ELR (cell line): ENCODE results near the gene MYLK3.

Experiments used
- DNase-seq: peaks from one replicate; pipeline ENCODE4 v3.0.0-alpha.2; 2015; ENCODE audit warnings: low read depth

The MYLK3 gene

DNA sequence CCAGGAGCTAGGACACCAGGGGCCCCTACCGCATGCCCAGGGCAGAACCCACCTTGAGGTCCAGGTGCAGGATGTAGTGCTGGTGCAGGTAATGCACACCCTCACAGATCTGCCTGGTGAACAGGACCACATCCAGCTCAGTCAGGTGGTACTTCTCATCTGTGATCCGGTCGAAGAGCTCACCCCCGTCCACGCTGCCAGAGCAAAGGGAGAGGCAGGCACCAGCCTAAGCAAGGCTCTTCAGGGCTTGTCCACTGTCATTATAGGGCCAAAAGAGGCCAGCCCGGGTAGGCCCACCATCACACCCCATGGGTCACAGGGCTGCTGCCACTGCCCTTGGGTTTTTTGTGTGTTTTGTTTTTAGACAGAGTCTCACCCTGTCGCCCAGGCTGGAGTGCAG lies 21.0 kb downstream of the MYLK3 start:
- no peak for DNase-seq

DNA sequence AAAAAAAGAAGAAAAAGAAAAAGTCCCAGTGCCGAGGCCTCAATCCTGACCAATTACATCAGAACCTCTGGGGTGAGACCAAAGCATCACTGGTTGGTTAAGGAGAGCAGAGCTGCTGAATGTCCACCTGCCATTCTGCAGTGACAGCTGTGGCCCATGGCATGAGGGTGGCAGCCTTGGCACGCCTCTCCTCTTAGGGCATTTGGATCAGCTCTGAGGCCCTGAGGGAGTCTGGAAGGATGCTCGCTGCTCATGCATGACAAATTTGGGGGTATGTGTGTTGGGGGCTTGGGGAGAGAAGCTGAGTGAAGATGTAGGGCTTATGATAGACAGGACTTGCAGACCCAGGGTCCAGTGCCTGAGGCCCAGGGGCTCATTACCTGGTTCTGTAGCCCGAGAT lies 26.3 kb downstream of the MYLK3 start:
- no peak for DNase-seq

DNA sequence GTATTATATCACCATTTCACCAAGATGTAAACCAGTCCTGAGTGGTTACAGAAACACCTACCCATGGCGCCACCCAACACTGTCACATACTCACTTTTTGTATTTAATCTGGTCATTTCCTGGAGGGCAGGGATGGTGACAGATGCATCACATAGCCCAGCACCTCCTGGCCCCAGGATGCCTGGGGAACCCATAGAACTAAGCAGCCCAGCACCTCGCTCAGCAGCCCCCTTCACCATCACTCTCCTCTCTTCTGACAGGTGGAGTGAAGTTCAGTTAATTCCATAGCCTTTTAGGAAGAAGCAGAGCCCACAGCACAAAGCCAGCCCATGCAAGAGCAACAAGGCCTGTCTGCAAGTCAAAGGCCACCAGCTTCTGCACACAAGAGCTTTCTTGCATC lies 27.5 kb downstream of the MYLK3 start:
- no peak for DNase-seq

DNA sequence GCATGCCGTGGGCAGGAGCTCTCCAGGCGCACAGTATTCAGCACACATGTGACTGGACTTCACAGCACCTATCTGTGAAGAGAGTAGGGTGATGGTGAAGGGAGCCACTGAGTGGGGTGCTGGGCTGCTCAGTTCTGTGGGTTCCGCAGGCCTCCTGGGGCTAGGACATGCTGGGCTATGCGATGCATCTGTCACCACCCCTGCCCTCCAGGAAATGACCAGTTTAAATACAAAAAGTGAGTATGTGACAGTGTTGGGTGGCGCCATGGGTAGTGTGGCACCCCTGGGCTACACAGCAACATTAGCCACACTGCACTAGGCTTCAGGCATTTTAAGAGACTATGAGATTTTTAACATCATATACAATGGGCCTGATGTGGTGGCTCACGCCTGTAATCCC lies 28.6 kb downstream of the MYLK3 start:
- DNase-seq = no peak

DNA sequence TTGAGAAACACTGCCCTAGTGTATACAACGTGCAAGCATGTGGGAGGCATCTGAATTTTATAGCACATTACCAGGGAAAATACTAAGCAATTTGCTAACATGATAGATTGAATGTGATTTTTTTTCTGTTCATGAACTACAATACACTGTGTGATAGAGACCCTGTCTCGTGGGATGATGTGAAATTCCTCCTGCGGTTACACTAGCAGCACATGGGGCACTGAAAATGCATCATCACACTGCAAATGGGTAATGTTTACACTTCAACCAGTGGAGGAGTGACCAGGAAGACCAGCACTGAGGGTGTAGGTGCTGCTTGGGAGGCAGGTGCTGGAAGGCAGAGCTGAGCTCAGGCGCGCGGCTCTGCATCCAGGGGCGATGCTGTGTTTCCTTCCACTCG lies 29.9 kb downstream of the MYLK3 start:
- DNase-seq = no peak

DNA sequence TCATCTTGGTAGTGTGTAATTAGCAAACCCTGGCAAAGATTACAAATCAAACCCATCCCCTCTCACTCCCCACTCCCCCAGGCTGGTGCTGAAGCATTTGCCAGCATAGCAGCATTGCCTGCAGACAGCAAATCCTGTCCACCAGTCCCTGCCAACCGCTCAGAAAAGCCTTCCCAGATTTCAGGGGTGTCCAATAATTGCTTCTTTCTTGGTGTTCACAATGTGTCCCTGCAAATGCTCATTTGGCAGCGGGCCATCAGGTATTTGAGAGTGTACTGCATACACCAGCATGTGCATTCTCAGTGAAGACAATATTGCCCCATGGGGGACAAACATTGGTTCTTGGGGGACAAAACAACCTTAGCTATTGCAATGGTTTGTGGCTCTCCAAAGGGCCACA lies 30.5 kb downstream of the MYLK3 start:
- DNase-seq = no peak

DNA sequence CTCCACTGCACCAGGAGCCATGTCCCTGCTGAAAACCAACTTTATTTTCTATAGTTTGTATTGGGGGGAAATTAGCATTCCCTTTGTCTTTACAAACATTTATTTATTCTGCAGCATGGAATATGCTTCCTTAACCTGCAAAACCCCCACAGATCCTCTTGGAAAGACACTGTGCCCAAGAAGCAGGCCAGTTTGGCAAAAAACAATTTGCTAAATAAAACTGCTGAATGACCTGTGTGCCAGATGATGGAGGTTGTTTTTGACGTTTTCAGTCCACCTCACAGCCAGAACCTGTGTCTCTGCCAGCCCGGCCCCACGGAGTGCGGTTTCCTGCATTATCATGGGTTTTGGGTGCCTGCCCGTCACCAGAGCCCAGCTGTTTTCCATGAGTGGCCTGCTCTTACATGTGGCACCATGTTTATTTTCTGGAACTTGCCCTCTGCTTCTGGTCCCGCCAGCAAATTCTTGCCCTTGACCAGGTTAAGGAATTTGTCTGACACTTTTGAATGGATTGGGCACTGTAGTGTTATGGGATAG lies 32.3 kb downstream of the MYLK3 start:
- DNase-seq = no peak

DNA sequence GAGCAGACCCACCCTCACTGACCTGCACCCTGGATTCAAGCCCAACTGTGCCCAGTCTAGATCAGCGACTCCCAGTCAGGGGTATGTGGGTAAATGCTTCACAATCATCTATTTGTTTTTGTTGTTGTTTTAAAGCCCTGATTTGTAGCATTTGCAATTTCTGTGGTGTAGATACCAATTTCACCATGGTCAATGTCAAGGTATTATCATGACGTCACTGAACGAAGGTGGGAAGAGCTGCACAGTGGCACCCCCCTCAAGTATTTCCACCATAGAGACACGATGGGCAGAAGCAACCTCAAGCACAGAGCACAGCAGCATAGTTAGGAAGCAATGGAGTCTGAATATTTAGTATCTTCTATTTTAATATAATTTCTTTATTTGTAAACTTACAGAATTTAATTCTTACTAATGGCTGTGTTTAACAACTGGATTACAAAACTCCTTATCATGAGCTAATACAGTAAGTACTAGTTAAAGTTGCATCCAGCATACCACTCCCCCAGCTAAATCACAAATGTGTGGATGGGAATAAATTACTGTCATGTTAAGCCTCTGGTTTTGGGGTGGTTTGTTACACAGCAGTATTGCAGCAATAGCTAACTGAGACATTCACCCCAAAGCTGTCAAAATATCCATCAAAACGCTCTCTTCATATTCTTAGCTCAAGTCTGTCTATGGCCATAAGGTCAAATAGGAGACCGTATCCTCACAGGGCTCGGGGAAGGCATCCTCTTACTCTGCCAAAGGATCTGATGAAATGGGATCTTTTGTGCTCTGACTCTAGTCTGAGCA lies 33.1 kb downstream of the MYLK3 start:
- DNase-seq = no peak

DNA sequence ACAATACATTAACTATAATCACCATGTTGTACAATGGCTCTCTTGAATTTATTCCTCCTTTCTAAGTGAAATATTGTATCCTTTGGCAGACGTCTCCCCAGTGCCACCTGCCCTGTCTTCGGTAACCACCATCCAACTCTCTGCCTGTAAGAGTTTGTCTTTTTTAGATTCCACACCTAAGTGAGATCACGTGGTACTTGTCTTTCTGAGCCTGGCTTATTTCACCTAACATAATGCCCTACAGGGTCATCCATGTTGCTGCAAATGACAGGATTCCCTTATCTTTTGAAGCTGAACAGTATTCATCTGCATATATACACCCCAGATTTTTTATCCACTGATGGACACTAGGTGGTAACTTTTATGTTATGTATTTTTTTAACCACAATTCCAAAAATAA lies 34.5 kb downstream of the MYLK3 start:
- DNase-seq = no peak

DNA sequence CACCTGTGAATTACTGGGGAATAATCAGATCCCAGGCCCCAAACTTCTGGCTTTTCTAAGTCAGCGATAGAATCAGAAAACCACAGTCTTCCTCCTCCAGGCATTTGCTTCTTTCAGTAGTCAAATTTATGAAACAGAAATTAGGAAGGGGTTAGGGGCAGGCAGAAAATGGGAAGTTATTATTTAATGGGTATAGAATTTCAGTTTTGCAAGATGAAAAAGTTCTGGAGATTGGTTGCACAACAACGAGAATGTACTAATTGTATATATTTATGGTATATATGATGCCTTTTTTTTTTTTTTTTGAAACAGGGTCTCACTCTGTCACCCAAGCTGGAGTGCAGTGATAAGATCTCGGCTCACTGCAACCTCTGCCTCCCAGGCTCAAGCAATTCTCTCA lies 35.2 kb downstream of the MYLK3 start:
- DNase-seq = no peak

DNA sequence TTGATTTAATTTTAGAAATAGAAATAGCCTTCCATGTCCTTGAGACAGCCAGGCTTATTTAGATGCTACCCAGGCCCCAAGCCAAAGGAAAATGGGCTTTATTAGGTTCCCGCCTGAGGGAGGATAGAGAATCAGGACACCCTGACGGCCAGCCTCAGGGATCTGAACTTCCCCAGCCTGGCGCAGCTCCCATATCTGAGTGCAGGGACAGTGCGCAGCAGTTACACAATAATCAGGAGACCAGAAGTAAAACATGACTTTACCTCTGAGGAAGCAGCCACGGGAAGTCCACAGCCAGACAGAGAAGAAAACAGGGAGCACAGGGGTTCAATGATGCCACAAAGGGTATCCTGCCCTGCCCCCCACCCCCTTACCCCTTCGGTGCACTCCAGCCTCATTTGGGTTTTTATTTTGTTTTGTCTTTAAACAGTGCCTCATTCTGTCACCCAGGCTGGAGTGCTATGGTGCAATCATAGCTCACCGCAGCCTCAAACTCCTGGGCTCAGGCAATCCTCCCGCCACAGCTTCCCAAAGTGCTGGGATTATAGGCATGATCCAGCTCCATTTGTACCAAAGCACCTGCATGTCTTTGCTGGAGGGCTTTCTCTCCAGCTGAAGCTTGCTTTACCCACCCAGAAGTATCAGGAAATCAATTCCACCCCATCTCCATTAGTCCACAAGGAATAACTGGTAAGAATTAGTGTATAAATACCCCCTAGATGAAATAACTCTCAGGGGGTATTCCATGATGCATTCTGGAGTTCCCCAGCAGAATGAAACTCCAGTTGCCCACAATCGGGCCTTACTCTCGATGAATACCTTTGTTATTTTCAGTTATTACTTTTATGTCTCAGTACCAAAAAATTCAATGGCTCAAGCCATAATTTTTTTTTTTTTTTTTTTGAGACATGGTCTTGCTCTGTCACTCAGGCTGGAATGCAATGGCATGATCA lies 36.8 kb downstream of the MYLK3 start:
- DNase-seq = no peak

DNA sequence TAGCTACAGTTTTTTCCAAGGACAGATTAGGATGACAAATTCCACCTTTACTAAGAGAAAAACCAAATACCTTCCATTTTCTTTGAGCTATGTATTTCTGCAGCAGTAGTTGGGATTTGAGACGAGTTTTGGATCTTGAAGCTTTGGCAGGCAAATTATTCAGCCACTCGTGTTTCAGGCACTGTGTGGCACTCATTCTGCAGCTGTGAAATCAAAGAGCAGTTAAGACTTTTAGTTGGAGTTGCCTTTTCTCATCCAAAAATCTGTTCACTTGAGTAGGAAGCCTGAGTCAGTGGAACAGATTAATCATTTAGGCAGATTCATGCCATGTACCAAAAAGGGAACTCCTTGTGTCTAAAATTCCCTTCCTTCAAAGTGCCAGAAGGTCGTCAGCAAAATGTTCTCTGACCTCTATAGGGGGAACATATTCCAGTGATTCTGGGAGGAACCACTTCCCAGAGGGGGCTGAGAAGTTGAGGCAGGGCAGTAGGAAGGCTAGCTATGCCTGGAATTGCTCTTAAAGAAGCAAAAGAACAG lies 38.6 kb downstream of the MYLK3 start:
- no peak for DNase-seq

DNA sequence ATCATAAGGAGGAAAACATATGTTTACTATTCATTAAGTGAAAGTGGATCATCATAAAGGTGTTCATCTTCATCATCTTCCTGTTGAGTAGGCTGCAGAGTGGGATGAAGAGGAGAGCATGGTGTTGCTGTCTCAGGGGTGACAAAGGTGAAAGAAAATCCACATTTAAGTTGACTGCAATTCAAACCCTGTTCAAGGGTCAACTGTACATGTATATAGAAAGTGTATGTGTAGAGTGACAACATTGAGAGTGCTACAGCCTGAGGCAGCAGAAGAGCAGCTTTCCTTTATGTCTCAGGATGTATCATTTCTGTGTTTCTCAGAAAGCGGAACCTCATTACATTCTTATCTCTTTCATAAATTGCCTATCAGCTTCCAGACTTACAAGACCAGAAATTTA lies 41.5 kb downstream of the MYLK3 start:
- no peak for DNase-seq

DNA sequence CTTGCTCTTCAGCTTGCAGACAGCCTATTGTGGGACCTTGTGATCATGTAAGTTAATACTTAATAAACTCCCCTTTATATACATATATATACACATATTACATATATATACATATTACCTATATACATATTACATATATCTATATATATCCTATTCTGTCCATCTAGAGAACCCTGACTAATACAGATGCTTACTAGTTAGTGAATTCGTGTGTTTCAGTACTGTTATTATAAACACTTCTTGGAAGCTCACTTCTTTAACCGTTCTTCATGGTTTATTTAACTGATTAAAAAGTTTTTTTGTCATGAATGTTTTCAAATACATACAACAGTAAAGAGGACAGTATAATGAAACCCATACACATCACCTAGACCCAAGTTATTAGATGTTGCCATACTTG lies 46.1 kb downstream of the MYLK3 start:
- no peak for DNase-seq

DNA sequence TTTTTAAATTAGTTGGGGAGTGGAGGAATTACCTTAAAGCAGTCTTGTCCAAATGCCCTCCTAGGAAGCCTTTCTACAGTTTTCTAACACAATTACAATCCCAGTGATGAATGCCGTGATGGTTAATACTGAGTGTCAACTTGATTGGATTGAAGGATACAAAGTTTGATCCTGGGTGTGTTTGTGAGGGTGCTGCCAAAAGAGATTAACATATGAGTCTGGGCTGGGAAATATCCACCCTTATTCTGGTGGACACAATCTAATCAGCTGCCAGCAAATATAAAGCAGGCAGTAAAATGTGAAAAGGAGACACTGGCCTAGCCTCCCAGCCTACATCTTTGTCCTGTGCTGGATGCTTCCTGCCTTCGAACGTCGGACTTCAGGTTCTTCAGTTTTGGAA lies 46.5 kb downstream of the MYLK3 start:
- no peak for DNase-seq

DNA sequence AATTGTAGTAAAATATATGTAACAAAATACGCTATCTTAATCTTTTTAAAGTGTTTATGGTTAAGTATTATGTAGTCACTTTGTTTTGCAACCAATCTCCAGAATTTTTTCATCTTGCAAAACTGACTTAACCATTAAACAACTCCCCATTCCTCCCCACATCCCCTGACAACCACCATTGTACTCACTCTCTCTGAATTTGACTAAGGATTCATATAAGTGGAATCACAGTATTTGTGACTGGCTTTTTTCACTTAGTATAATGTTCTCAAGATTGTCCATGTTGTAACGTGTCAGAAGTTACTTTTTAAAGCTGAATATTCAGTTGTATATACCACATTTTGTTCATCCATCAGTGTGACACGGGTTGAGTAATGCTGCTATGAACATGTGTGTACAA lies 48.1 kb downstream of the MYLK3 start:
- DNase-seq = no peak

DNA sequence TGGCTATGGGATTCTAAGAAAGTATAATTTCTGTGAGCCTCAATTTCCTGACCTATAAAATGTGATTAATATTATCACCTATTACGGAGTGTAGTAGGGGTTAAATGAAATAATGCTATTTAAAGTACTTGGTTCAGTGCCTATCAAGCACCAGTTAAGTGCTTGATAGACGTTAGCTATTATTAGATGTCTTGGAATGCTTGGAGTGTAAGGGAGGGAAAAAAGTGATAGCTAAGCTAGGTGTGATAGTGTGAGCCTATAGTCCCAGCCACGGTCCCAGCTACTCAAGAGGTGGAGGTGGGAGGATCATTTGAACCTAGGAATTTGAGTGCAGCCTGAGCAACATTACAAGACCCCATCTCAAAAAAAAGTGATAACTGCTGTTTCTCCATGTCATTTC lies 51.2 kb downstream of the MYLK3 start:
- DNase-seq = no peak

DNA sequence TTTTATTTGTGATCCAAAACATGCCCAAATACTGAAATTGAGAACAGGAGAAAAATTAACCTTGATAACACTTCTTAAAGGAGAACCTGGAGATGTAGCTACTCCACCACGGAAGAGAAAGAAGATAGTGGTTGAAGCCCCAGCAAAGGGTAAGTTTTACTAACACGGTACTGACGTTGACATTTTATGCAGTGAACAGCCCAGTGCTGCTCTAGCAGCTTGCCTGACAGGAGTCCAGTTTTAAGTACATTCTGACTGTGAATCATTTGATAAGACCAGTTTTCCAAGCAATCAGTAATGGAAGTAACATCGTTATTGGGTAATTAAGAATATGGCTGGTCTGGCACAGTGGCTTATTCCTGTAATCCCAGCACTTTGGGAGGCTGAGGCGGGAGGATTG lies 52.2 kb downstream of the MYLK3 start:
- DNase-seq = no peak

DNA sequence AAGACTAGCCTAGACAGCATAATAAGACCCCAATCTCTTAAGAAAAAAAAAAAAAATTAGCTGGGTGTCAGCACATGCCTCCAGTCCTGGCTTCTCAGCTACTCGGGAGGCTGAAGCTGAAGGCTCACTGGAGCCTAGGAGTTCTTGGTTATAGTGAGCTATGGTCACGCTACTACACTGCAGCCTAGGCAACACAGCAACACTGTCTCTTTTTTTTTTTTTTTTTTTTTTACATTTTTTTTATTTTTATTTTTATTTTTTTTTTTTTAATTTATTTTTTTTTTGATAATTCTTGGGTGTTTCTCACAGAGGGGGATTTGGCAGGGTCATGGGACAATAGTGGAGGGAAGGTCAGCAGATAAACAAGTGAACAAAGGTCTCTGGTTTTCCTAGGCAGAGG lies 54.5 kb downstream of the MYLK3 start:
- DNase-seq = no peak

DNA sequence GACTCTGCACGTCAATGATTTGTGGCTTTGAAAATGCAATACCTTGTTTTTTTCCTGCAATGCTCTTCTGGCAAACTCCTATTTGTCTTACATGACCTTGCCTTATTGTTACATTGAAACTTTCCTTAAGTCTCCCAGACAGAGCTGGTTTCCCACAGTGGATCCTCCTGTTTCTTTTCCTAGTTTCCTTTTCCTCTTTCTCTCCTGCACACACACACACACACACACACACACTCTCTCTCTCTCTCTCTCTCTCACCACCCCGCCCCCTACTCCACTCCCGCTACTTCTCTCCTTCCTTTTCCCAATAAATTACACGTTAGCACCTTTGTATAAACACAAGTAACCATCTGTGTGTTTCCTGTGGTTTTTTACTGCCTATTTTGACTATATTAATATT lies 56.4 kb downstream of the MYLK3 start:
- no peak for DNase-seq

DNA sequence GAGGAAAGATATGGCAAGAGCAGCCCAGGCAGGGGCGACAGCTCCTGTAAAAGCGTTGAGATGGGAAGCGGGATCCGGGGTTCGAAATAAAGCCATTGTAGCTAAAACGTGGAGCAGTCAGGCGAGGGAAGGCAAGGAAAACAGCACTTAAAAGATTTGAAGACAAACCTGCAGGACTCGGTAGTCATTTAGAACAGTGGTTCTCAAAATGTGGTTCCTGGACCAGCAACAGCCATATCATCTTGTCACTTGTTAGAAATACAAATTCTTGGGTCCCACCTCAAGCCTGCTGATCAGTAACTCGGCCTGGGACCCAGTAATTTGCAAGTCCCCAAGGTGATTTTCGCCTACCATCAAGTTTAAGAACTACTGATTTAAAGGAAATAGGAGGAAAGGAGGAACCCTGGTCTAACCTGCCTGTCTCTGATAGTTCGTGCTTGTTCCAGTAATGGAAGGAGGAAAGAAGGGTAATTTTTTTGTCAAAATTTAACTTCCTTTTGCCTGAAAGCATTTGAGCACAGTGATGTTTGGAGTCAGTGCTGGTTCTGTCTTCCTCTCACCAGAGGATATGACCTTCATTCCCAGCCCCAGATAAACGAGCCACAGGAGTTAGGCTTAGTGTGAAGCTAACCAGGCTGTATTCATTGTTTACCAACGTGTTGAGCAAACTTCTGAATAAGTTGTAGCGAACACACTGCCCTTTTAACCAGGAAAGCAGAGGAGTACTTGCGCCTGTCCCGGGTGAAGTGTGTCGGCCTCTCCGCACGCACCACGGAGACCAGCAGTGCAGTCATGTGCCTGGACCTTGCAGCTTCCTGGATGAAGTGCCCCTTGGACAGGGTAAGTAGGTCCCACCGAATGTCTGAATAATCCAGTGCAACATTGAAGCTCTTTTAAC lies 57.6 kb downstream of the MYLK3 start:
- peak; percentile 32 for DNase-seq
